SK-N-SH (cell line): ENCODE results near the gene PBX2. TPM values are rescaled to one million over a fixed set of nuclear protein-coding genes. Genes with fewer than 3 reads are reported as not detected.

Experiments
- CTCF ChIA-PET: fragments of 300-600, 350-600 bp; formaldehyde crosslinking; extraction: SDS; loops from one replicate; lab custom pipeline; 2021; lab: Yijun Ruan, JAX
- POLR2A ChIA-PET: fragments of 350-600 bp; sonication (Branson Sonifier 250); formaldehyde crosslinking; extraction: SDS; loops from one replicate; lab custom pipeline; 2020; ENCODE audit warnings: antibody characterized with exemption, inconsistent platforms; lab: Yijun Ruan, JAX
- DNase-seq: peaks from one replicate; pipeline ENCODE4 v3.0.0; 2012
- H2AFZ ChIP-seq: fragments of 200-600 bp; sonication (generic); 2 replicates; pipeline ENCODE4 v1.8.1; 2016; ENCODE audit warnings: antibody characterized with exemption, mild to moderate bottlenecking, low read depth
- H3F3A ChIP-seq: fragments of 200-600 bp; sonication (generic); replicated peaks from 2 replicates; pipeline ENCODE3; 2016; ENCODE audit warnings: antibody characterized with exemption, mild to moderate bottlenecking; ENCODE audit not compliant: insufficient read depth
- H3K27ac ChIP-seq, 2 experiments: fragments of 200-500 bp in 1 of 2; fragments of 200-600 bp in 1 of 2; sonication (Bioruptor generic) in 1 of 2; sonication (generic), shearing (Covaris generic) in 1 of 2; 2 replicates each; pipeline versions ENCODE4 v1.5.1 to v1.6.1; 2014 to 2016; ENCODE audit warnings: low read depth in 2 of 2, inconsistent platforms in 1 of 2, low read length in 1 of 2, mild to moderate bottlenecking in 1 of 2, mixed read lengths in 1 of 2
- H3K27me3 ChIP-seq: fragments of 200-600 bp; sonication (generic), shearing (Covaris generic); 2 replicates; pipeline ENCODE4 v1.6.1; 2016; ENCODE audit warnings: mixed run types; ENCODE audit not compliant: insufficient read depth
- H3K36me3 ChIP-seq, 2 experiments: fragments of 200-500 bp in 1 of 2; fragments of 200-600 bp in 1 of 2; sonication (Bioruptor generic) in 1 of 2; sonication (generic) in 1 of 2; replicated peaks in 1 of 2; 2 replicates each; pipeline versions ENCODE3 to v1.5.1; 2014 to 2016; ENCODE audit warnings: low read length in 1 of 2, mild to moderate bottlenecking in 1 of 2; ENCODE audit not compliant: insufficient read depth in 2 of 2, control insufficient read depth in 1 of 2
- H3K4me1 ChIP-seq, 2 experiments: fragments of 200-500 bp in 1 of 2; fragments of 200-600 bp in 1 of 2; sonication (Bioruptor generic) in 1 of 2; sonication (generic), shearing (Covaris generic) in 1 of 2; 2 replicates each; pipeline versions ENCODE4 v1.5.1 to v1.6.1; 2014 to 2016; ENCODE audit warnings: low read depth in 1 of 2, low read length in 1 of 2, mixed run types in 1 of 2; ENCODE audit not compliant: insufficient read depth in 2 of 2, control insufficient read depth in 1 of 2
- H3K4me2 ChIP-seq: fragments of 200-600 bp; sonication (generic), shearing (Covaris generic); 2 replicates; pipeline ENCODE4 v1.6.1; 2017; ENCODE audit warnings: mixed run types
- H3K4me3 ChIP-seq, 2 experiments: fragments of 200-500 bp in 1 of 2; fragments of 200-600 bp in 1 of 2; sonication (Bioruptor generic) in 1 of 2; sonication (generic), shearing (Covaris generic) in 1 of 2; 2 replicates each; pipeline versions ENCODE4 v1.5.1 to v1.8.1; 2014 to 2016; ENCODE audit warnings: low read depth in 2 of 2, inconsistent platforms in 1 of 2, low read length in 1 of 2, mild to moderate bottlenecking in 1 of 2, mixed read lengths in 1 of 2, moderate library complexity in 1 of 2
- H3K79me2 ChIP-seq: fragments of 200-600 bp; sonication (generic); 2 replicates; pipeline ENCODE4 v1.8.1; 2017; ENCODE audit warnings: mild to moderate bottlenecking; ENCODE audit not compliant: insufficient read depth
- H3K9ac ChIP-seq: fragments of 200-600 bp; sonication (generic); 2 replicates; pipeline ENCODE4 v1.6.1; 2017; ENCODE audit warnings: mixed run types
- H3K9me2 ChIP-seq: fragments of 200-600 bp; sonication (generic); 2 replicates; pipeline ENCODE4 v1.6.1; 2017; ENCODE audit warnings: mixed run types
- H3K9me3 ChIP-seq: fragments of 200-600 bp; sonication (generic); 2 replicates; pipeline ENCODE4 v1.6.1; 2017; ENCODE audit warnings: mixed run types, mild to moderate bottlenecking, moderate library complexity
- H4K20me1 ChIP-seq: fragments of 200-600 bp; sonication (generic); 2 replicates; pipeline ENCODE4 v1.6.1; 2017; ENCODE audit warnings: mild to moderate bottlenecking, mixed run types; ENCODE audit not compliant: insufficient read depth
- ELF1 ChIP-seq: IDR thresholded peaks from 2 replicates; pipeline ENCODE4 v1.4.0; 2012
- FOXJ3 ChIP-seq: sonication (generic); formaldehyde crosslinking; IDR thresholded peaks from 2 replicates; pipeline ENCODE4 v1.5.1; 2020; ENCODE audit warnings: mild to moderate bottlenecking, missing genetic modification reagents
- GABPA ChIP-seq: IDR thresholded peaks from 2 replicates; pipeline ENCODE4 v1.4.0; 2012; ENCODE audit warnings: low read depth, mild to moderate bottlenecking
- JUND ChIP-seq: IDR thresholded peaks from 2 replicates; pipeline ENCODE4 v1.4.0; 2012
- MXI1 ChIP-seq: IDR thresholded peaks from 2 replicates; pipeline ENCODE4 v1.6.1; 2012; ENCODE audit warnings: mild to moderate bottlenecking, low read depth, low read length, improper control_type of control experiment
- NRF1 ChIP-seq: IDR thresholded peaks from 2 replicates; pipeline ENCODE4 v1.6.1; 2012; ENCODE audit warnings: low read depth, mild to moderate bottlenecking, low read length
- POLR2AphosphoS5 ChIP-seq: IDR thresholded peaks from 2 replicates; pipeline ENCODE4 v1.6.1; 2012; ENCODE audit warnings: low read depth, low read length
- RFX5 ChIP-seq: IDR thresholded peaks from 2 replicates; pipeline ENCODE4 v1.6.1; 2012; ENCODE audit warnings: mild to moderate bottlenecking, improper control_type of control experiment, low read length
- RXRA ChIP-seq: IDR thresholded peaks from 2 replicates; pipeline ENCODE4 v1.4.0; 2012; ENCODE audit warnings: low read depth, mild to moderate bottlenecking, borderline replicate concordance
- TAF1 ChIP-seq: IDR thresholded peaks from 2 replicates; pipeline ENCODE4 v1.6.1; 2012; ENCODE audit warnings: low read depth, mild to moderate bottlenecking, low read length, moderate library complexity, borderline replicate concordance
- TCF12 ChIP-seq: IDR thresholded peaks from 2 replicates; pipeline ENCODE4 v1.4.0; 2012
- TEAD4 ChIP-seq: IDR thresholded peaks from 2 replicates; pipeline ENCODE4 v1.4.0; 2012; ENCODE audit warnings: mild to moderate bottlenecking, borderline replicate concordance; ENCODE audit not compliant: insufficient read depth
- YY1 ChIP-seq: IDR thresholded peaks from 2 replicates; pipeline ENCODE4 v1.4.0; 2012; ENCODE audit warnings: low read depth, mild to moderate bottlenecking
- WGBS: methylation state at CpG from one replicate; pipeline ENCODE4 v1.1.6; 2017; ENCODE audit warnings: low lambda C conversion rate; 5-methylcytosine and 5-hydroxymethylcytosine counted together
- polyA plus RNA-seq, 3 experiments: library from polyadenylated mRNA; depleted of rRNA; stranded (reverse); fragments of >200 nt; gene quantifications; 2 replicates each; pipeline ENCODE4 v1.2.3, GENCODE V29; 2012
- TF ChIP-seq, protein P1 (sequence below): IDR thresholded peaks from 2 replicates; pipeline ENCODE4 v1.4.0; 2012; ENCODE audit warnings: low read depth
- TF ChIP-seq, protein P2 (sequence below): fragments of 200-600 bp; sonication (generic); IDR thresholded peaks from 2 replicates; pipeline ENCODE4 v1.6.1; 2017; ENCODE audit warnings: antibody characterized with exemption, mild to moderate bottlenecking, moderate library complexity
- TF ChIP-seq, protein P3 (sequence below): IDR thresholded peaks from 2 replicates; pipeline ENCODE4; 2012

The PBX2 gene
- polyA plus RNA-seq, 1 of the 3 experiments (the other 2 are of a cell fraction), result 74.5 TPM

DNA sequence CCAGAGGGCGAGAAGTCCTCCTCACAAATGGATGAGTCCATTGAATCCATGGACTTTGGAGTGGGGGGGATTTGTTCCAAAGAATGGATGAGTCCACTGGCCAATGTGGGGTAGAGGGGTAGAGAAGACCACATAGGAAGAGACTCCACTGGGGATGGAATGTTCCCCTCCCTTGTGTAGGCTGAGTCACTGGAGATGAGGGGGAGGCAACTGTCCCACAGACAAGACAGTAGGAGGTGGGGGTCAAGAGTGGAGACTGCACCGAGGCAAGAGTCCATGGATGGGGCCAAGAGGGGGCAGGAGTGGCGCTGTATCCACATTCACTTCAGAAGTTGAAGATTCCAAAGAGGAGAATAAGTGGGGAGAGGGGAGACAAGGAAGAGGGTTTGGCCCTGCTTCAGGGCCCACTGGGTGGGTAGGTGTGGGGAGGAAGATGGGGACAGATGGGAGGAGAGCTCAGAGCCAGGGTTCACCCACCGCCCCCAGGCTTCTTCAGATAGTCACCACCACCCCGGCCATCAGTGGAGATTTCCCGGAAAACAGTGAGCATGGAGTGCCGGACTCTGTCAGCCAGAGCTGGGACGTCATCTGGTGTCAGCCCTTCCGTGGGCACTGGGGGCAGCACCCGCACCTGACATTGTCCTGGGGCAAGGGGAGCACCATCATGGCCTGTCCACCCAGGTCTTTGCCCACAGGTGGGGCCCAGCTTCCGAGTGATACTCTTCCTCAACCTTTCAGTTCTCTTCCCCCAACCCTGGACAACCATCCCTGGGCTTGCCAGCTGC lies 21.0 kb downstream of the PBX2 start:
- WGBS, result 93% methylated on average over 7 of the region's 11 CpGs

DNA sequence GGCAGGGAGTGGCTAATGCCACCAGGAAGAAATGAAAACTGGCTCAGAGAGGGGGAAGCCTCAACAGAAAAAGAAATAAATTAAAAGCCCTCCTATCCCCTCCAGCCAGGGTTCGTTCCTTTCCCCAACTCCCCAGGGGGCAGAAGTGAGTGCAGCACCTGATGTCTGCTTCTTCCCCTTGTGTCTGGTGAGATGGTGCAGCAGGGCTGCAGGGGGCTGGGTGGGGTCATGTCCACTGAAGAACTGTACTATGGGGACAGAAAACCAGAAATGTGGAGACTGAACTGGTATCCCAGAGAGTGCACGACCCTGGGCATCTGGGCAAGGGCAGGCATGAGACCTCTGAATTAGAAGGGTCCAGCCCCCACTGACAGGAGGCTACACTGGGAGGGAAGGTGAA lies 21.7 kb downstream of the PBX2 start:
- Histone ChIP-seq H3K9ac (no peak overlapping the region), H3K4me1 (peaks cover 0 to 6% of the 10 kb centered on the region in 2 experiments; a peak in 1 of 4 replicates), H3K4me3 (no peak overlapping the region), H3K9me3 (no peaks in the 10 kb centered on the region), H2AFZ (no peak overlapping the region), H3K27ac (no peak overlapping the region), H3K4me2 (no peak overlapping the region), H3K9me2 (no peaks in the 10 kb centered on the region), H3K36me3 (peaks cover 5 to 36% of the 10 kb centered on the region in 2 experiments), H4K20me1 (no peaks in the 10 kb centered on the region), H3F3A (peaks cover 2% of the 10 kb centered on the region), H3K79me2 (peaks cover 17% of the 10 kb centered on the region), H3K27me3 (no peaks in the 10 kb centered on the region)
- WGBS, result 100% methylated on average over 1 of the region's 2 CpGs
- no peak for DNase-seq
- ChIA-PET POLR2A (no interaction called here), CTCF (no interaction called here)
- TF ChIP-seq NRF1 (no peak), TAF1 (no peak)
- TF ChIP-seq, protein P1, sequence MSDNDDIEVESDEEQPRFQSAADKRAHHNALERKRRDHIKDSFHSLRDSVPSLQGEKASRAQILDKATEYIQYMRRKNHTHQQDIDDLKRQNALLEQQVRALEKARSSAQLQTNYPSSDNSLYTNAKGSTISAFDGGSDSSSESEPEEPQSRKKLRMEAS, result no peak

More for the DNA sequence above, 21.0 kb downstream of the PBX2 start:
- no peaks in the 10 kb centered on the region for H4K20me1 ChIP-seq
- H3K9ac ChIP-seq, result no peak overlapping the region
- H3K9me3 ChIP-seq, result no peaks in the 10 kb centered on the region
- peaks cover 0 to 6% of the 10 kb centered on the region in 2 experiments; a peak in 1 of 4 replicates for H3K4me1 ChIP-seq
- H3K4me3 ChIP-seq, result no peak overlapping the region
- TF ChIP-seq TEAD4 (no peak), FOXJ3 (no peak), MXI1 (no peak), ELF1 (no peak), POLR2AphosphoS5 (0 out of 2 replicates have a peak, but pooled peaks have one; percentile 13)
- TF ChIP-seq, all 33 proteins: peak for 1
- no peaks in the 10 kb centered on the region for H3K27me3 ChIP-seq
- peaks cover 8% of the 10 kb centered on the region for H3F3A ChIP-seq
- H3K36me3 ChIP-seq, result peaks cover 5 to 36% of the 10 kb centered on the region in 2 experiments
- no peak overlapping the region for H3K4me2 ChIP-seq
- no peak for DNase-seq
- POLR2A ChIA-PET, result interaction anchor here (1.0 kb wide), 1 partner anchor 58 kb away, joined by 3 read pairs; no protein-coding TSS in a partner anchor
- CTCF ChIA-PET, result interaction anchor here (1.2 to 1.3 kb wide), 2 partner anchors 22 to 39 kb away, joined by 3 to 5 read pairs; partner anchors contain the start of gene PBX2
- H2AFZ ChIP-seq, result no peak overlapping the region
- no peak overlapping the region for H3K27ac ChIP-seq
- H3K9me2 ChIP-seq, result no peaks in the 10 kb centered on the region
- H3K79me2 ChIP-seq, result peaks cover 24% of the 10 kb centered on the region

DNA sequence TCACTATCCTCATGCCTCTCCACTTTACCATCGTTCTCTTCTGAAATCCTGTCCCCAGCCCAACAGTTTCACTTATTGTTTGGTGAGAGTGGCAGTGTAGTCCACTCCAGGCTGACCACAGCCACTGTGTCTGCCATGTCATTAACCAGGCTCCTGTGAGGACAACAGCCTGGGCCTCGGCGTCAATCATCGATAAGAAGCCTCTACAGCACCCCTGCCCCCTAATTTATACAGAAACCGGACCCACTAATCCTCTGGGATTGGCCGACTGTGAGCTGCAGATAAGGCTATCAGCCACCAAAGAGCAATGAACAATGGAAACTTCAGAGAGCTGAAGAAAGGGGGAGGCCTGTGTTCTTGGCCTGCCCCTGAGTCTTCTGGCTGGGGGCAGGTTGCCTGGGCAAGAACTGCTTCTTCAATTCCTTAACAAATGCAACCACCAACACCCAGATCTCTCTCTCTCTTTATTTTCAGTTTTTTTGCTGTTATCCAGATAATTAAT lies 22.2 kb downstream of the PBX2 start:
- H3K9me2 ChIP-seq, result no peaks in the 10 kb centered on the region
- peaks cover 13% of the 10 kb centered on the region for H3K79me2 ChIP-seq
- ChIA-PET POLR2A (no interaction called here), CTCF (interaction anchor here (1.2 kb wide), 1 partner anchor 49 kb away, joined by 3 read pairs; no protein-coding TSS in a partner anchor)
- no peaks in the 10 kb centered on the region for H3K27me3 ChIP-seq
- no peak overlapping the region for H2AFZ ChIP-seq
- H4K20me1 ChIP-seq, result no peaks in the 10 kb centered on the region
- no peak overlapping the region for H3K9ac ChIP-seq
- no peak overlapping the region for H3K27ac ChIP-seq
- H3K4me3 ChIP-seq, result no peak overlapping the region
- peaks cover 0 to 1% of the 10 kb centered on the region in 2 experiments; a peak in 1 of 4 replicates for H3K4me1 ChIP-seq
- H3K36me3 ChIP-seq, result peaks cover 9 to 36% of the 10 kb centered on the region in 2 experiments
- TF ChIP-seq GABPA (no peak), YY1 (no peak), TCF12 (no peak), RXRA (no peak), RFX5 (no peak), FOXJ3 (no peak), TEAD4 (no peak), JUND (no peak), NRF1 (no peak)
- TF ChIP-seq, protein P2, sequence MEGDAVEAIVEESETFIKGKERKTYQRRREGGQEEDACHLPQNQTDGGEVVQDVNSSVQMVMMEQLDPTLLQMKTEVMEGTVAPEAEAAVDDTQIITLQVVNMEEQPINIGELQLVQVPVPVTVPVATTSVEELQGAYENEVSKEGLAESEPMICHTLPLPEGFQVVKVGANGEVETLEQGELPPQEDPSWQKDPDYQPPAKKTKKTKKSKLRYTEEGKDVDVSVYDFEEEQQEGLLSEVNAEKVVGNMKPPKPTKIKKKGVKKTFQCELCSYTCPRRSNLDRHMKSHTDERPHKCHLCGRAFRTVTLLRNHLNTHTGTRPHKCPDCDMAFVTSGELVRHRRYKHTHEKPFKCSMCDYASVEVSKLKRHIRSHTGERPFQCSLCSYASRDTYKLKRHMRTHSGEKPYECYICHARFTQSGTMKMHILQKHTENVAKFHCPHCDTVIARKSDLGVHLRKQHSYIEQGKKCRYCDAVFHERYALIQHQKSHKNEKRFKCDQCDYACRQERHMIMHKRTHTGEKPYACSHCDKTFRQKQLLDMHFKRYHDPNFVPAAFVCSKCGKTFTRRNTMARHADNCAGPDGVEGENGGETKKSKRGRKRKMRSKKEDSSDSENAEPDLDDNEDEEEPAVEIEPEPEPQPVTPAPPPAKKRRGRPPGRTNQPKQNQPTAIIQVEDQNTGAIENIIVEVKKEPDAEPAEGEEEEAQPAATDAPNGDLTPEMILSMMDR, result no peak
- TF ChIP-seq, protein P3, sequence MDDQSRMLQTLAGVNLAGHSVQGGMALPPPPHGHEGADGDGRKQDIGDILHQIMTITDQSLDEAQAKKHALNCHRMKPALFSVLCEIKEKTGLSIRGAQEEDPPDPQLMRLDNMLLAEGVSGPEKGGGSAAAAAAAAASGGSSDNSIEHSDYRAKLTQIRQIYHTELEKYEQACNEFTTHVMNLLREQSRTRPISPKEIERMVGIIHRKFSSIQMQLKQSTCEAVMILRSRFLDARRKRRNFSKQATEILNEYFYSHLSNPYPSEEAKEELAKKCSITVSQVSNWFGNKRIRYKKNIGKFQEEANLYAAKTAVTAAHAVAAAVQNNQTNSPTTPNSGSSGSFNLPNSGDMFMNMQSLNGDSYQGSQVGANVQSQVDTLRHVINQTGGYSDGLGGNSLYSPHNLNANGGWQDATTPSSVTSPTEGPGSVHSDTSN, result no peak
- H3F3A ChIP-seq, result peaks cover 2% of the 10 kb centered on the region
- no peaks in the 10 kb centered on the region for H3K9me3 ChIP-seq
- H3K4me2 ChIP-seq, result no peak overlapping the region
- WGBS, result 91% methylated on average over 6 of the region's 6 CpGs
- no peak for DNase-seq
